ENCODE results near the gene DGAT2.

The DGAT2 gene

DNA sequence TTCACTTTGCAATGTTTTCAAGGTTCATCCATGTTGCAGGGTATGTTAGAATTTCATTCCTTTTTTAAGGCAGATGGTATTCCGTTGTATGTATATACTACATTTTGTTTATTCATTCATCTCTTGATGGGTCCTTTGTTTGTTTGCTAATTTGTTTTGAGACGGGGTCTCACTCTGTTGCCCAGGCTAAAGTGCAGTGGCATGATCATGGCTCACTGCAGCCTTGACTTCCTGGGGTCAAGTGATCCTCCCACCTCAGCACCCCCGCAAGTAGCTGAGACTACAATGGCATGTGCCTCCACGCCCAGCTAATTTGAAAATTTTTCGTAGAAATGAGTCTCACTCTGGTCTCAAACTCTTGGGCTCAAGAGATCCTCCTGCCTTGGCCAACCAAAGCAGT, 52.6 kb downstream of the DGAT2 start:
- Histone ChIP-seq H3K36me3 (ENCODE audit: control insufficient read depth in 4 of 4, insufficient read depth in 4 of 4, low read length in 3 of 4) (peaks cover 0 to 12% (median 4%) of the 10 kb centered on the region in 4 experiments), H3K4me3 (ENCODE audit: control insufficient read depth in 1 of 7, extremely low read depth in 1 of 7, insufficient read depth in 4 of 7, low read depth in 2 of 7, low read length in 6 of 7) (no peak overlapping the region), H3K27ac (ENCODE audit: insufficient read depth in 1 of 2, low read depth in 1 of 2, low read length in 2 of 2, poor library complexity in 1 of 2, severe bottlenecking in 2 of 2) (no peak overlapping the region), H3K27me3 (replicated peaks in 2 of 5; ENCODE audit: control insufficient read depth in 4 of 5, insufficient read depth in 5 of 5, low read length in 4 of 5) (no peaks in the 10 kb centered on the region), H3K4me1 (ENCODE audit: control extremely low read depth in 1 of 4, control insufficient read depth in 4 of 4, insufficient read depth in 4 of 4, low read length in 3 of 4) (peaks cover 3 to 20% (median 17%) of the 10 kb centered on the region in 4 experiments), H3K9me3 (ENCODE audit: control extremely low read depth in 1 of 5, control insufficient read depth in 4 of 5, insufficient read depth in 2 of 5, low read depth in 1 of 5, low read length in 4 of 5) (no peaks in the 10 kb centered on the region)
- ChIA-PET CTCF (no interaction called here), POLR2A (no interaction called here)
- DNase-seq = no peak
- WGBS (ENCODE audit: insufficient coverage) = 100% methylated on average over 3 of the region's 5 CpGs

DNA sequence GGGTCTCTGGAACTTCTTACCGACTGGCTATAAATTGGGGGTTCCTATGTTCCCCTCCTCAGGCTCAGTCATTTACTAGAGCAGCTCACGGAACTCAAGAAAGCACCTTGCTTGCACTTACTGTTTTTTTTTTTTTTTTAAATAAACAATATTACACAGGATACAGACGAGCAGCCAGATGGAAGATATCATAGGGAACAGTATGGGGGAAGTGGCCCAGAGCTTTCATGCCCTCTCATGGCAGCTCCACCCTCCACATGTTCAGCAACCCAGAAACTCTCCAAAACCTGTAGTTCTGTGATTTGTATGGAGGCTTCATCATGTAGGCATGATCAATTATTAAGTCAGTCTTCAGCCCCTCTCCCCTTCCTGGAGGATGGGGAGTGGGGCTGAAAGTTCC, 54.0 kb downstream of the DGAT2 start:
- peak in 2 of 3 donors; percentile 51 to 70 for DNase-seq
- H3K9me3 ChIP-seq (ENCODE audit: control extremely low read depth in 1 of 5, control insufficient read depth in 4 of 5, insufficient read depth in 2 of 5, low read depth in 1 of 5, low read length in 4 of 5) = no peaks in the 10 kb centered on the region
- H3K4me3 ChIP-seq (ENCODE audit: control insufficient read depth in 1 of 7, extremely low read depth in 1 of 7, insufficient read depth in 4 of 7, low read depth in 2 of 7, low read length in 6 of 7) = no peak overlapping the region
- ChIA-PET POLR2A (interaction anchor here (1.0 kb wide), 1 partner anchor 10 kb away, joined by 4 read pairs; no protein-coding TSS in a partner anchor), CTCF (interaction anchor here (0.9 to 1.4 kb wide), 3 partner anchors 19 to 99 kb away, joined by 3 to 6 read pairs (median 4); no protein-coding TSS in a partner anchor)
- peaks cover 2 to 12% (median 4%) of the 10 kb centered on the region in 4 experiments for H3K36me3 ChIP-seq (ENCODE audit: control insufficient read depth in 4 of 4, insufficient read depth in 4 of 4, low read length in 3 of 4)
- 83% methylated on average over 1 of the region's 3 CpGs for WGBS (ENCODE audit: insufficient coverage)
- H3K27ac ChIP-seq (ENCODE audit: insufficient read depth in 1 of 2, low read depth in 1 of 2, low read length in 2 of 2, poor library complexity in 1 of 2, severe bottlenecking in 2 of 2) = no peak overlapping the region
- no peaks in the 10 kb centered on the region for H3K27me3 ChIP-seq (replicated peaks in 2 of 5; ENCODE audit: control insufficient read depth in 4 of 5, insufficient read depth in 5 of 5, low read length in 4 of 5)
- peaks cover 1 to 13% (median 5%) of the 10 kb centered on the region in 4 experiments for H3K4me1 ChIP-seq (ENCODE audit: control extremely low read depth in 1 of 4, control insufficient read depth in 4 of 4, insufficient read depth in 4 of 4, low read length in 3 of 4)

DNA sequence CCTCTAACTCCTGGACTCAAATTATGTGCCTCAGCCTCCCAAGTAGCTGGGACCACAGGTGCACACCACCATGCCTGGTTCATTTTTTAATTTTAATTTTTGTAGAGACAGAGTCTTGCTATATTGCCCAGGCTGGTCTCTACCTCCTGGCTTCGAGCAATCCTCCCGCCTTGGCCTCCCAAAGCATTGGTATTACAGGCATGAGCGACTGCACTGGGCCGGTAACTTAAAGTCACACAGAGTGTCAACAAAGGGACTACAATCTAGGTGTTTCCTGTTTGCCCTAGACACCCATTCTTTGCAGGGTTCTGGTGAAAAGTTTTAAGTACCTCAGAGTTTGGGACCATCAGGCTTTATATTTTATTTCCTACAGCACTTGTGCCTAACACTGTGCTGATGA, 54.8 kb downstream of the DGAT2 start:
- Histone ChIP-seq H3K27me3 (replicated peaks in 2 of 5; ENCODE audit: control insufficient read depth in 4 of 5, insufficient read depth in 5 of 5, low read length in 4 of 5) (no peaks in the 10 kb centered on the region), H3K4me3 (ENCODE audit: control insufficient read depth in 1 of 7, extremely low read depth in 1 of 7, insufficient read depth in 4 of 7, low read depth in 2 of 7, low read length in 6 of 7) (no peak overlapping the region), H3K9me3 (ENCODE audit: control extremely low read depth in 1 of 5, control insufficient read depth in 4 of 5, insufficient read depth in 2 of 5, low read depth in 1 of 5, low read length in 4 of 5) (no peaks in the 10 kb centered on the region), H3K4me1 (ENCODE audit: control extremely low read depth in 1 of 4, control insufficient read depth in 4 of 4, insufficient read depth in 4 of 4, low read length in 3 of 4) (peaks cover 4 to 13% (median 6%) of the 10 kb centered on the region in 4 experiments), H3K36me3 (ENCODE audit: control insufficient read depth in 4 of 4, insufficient read depth in 4 of 4, low read length in 3 of 4) (peaks cover 2 to 12% (median 4%) of the 10 kb centered on the region in 4 experiments), H3K27ac (ENCODE audit: insufficient read depth in 1 of 2, low read depth in 1 of 2, low read length in 2 of 2, poor library complexity in 1 of 2, severe bottlenecking in 2 of 2) (no peak overlapping the region)
- DNase-seq = no peak
- ChIA-PET POLR2A (interaction anchor here (1.0 kb wide), 1 partner anchor 9 kb away, joined by 4 read pairs; no protein-coding TSS in a partner anchor), CTCF (interaction anchor here (1.4 kb wide), 1 partner anchor 42 kb away, joined by 6 read pairs; no protein-coding TSS in a partner anchor)
- WGBS (ENCODE audit: insufficient coverage) = 100% methylated on average over 4 of the region's 4 CpGs

GRCh38 chr11:75823946-75824345, 55.4 kb downstream of the DGAT2 start:
- Histone ChIP-seq H3K4me1 (ENCODE audit: control extremely low read depth in 1 of 4, control insufficient read depth in 4 of 4, insufficient read depth in 4 of 4, low read length in 3 of 4) (peaks cover 4 to 13% (median 6%) of the 10 kb centered on the region in 4 experiments), H3K27me3 (replicated peaks in 2 of 5; ENCODE audit: control insufficient read depth in 4 of 5, insufficient read depth in 5 of 5, low read length in 4 of 5) (no peaks in the 10 kb centered on the region), H3K36me3 (ENCODE audit: control insufficient read depth in 4 of 4, insufficient read depth in 4 of 4, low read length in 3 of 4) (peaks cover 2 to 12% (median 4%) of the 10 kb centered on the region in 4 experiments), H3K27ac (ENCODE audit: insufficient read depth in 1 of 2, low read depth in 1 of 2, low read length in 2 of 2, poor library complexity in 1 of 2, severe bottlenecking in 2 of 2) (peak overlapping the region in 1 of 2 experiments; percentile 54), H3K4me3 (ENCODE audit: control insufficient read depth in 1 of 7, extremely low read depth in 1 of 7, insufficient read depth in 4 of 7, low read depth in 2 of 7, low read length in 6 of 7) (no peak overlapping the region), H3K9me3 (ENCODE audit: control extremely low read depth in 1 of 5, control insufficient read depth in 4 of 5, insufficient read depth in 2 of 5, low read depth in 1 of 5, low read length in 4 of 5) (no peaks in the 10 kb centered on the region)
- CTCF ChIA-PET = no interaction called here
- no CpG with 5 or more reads among the region's 4 CpGs for WGBS (ENCODE audit: insufficient coverage)
- POLR2A ChIA-PET = no interaction called here
- DNase-seq = no peak

- no peak for DNase-seq
- no peak overlapping the region for H3K27ac ChIP-seq (ENCODE audit: insufficient read depth in 1 of 2, low read depth in 1 of 2, low read length in 2 of 2, poor library complexity in 1 of 2, severe bottlenecking in 2 of 2)
- CTCF ChIA-PET = interaction anchor here (1.3 to 2.0 kb wide), 3 partner anchors 9 to 41 kb away, joined by 3 to 8 read pairs (median 3); no protein-coding TSS in a partner anchor
- H3K9me3 ChIP-seq (ENCODE audit: control extremely low read depth in 1 of 5, control insufficient read depth in 4 of 5, insufficient read depth in 2 of 5, low read depth in 1 of 5, low read length in 4 of 5) = no peaks in the 10 kb centered on the region
- H3K4me3 ChIP-seq (ENCODE audit: control insufficient read depth in 1 of 7, extremely low read depth in 1 of 7, insufficient read depth in 4 of 7, low read depth in 2 of 7, low read length in 6 of 7) = no peak overlapping the region
- POLR2A ChIA-PET = no interaction called here
- WGBS (ENCODE audit: insufficient coverage) = 60% methylated on average over 2 of the region's 4 CpGs
- H3K36me3 ChIP-seq (ENCODE audit: control insufficient read depth in 4 of 4, insufficient read depth in 4 of 4, low read length in 3 of 4) = peaks cover 2 to 14% (median 5%) of the 10 kb centered on the region in 4 experiments
- H3K4me1 ChIP-seq (ENCODE audit: control extremely low read depth in 1 of 4, control insufficient read depth in 4 of 4, insufficient read depth in 4 of 4, low read length in 3 of 4) = peaks cover 4 to 13% (median 6%) of the 10 kb centered on the region in 4 experiments
- H3K27me3 ChIP-seq (replicated peaks in 2 of 5; ENCODE audit: control insufficient read depth in 4 of 5, insufficient read depth in 5 of 5, low read length in 4 of 5) = no peaks in the 10 kb centered on the region
Observed at GRCh38 chr11:75826461-75827230, 58.1 kb downstream of the DGAT2 start.

DNA sequence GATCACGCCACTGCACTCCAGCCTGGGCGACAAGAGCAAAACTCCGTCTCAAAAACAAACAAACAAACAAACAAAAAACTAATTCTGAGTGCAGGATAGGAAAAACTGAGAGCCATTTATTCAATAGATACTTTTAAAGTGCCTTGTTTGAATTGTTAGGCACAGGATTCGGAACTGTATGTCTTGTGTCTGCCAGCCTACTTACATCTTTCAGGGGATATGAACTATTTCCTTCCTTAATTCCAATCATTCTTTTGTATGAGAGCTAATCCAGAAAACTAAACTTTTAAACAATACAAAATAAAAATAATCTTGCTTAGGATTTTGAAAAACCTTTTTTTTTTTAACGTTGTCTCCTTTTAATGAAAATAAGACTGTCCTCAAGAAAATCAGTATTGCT, 59.0 kb downstream of the DGAT2 start:
- WGBS (ENCODE audit: insufficient coverage) = no CpG with 5 or more reads among the region's 5 CpGs
- Histone ChIP-seq H3K9me3 (ENCODE audit: control extremely low read depth in 1 of 5, control insufficient read depth in 4 of 5, insufficient read depth in 2 of 5, low read depth in 1 of 5, low read length in 4 of 5) (no peaks in the 10 kb centered on the region), H3K27me3 (replicated peaks in 2 of 5; ENCODE audit: control insufficient read depth in 4 of 5, insufficient read depth in 5 of 5, low read length in 4 of 5) (no peaks in the 10 kb centered on the region), H3K4me3 (ENCODE audit: control insufficient read depth in 1 of 7, extremely low read depth in 1 of 7, insufficient read depth in 4 of 7, low read depth in 2 of 7, low read length in 6 of 7) (no peak overlapping the region), H3K27ac (ENCODE audit: insufficient read depth in 1 of 2, low read depth in 1 of 2, low read length in 2 of 2, poor library complexity in 1 of 2, severe bottlenecking in 2 of 2) (no peak overlapping the region), H3K36me3 (ENCODE audit: control insufficient read depth in 4 of 4, insufficient read depth in 4 of 4, low read length in 3 of 4) (peaks cover 2 to 10% (median 5%) of the 10 kb centered on the region in 4 experiments), H3K4me1 (ENCODE audit: control extremely low read depth in 1 of 4, control insufficient read depth in 4 of 4, insufficient read depth in 4 of 4, low read length in 3 of 4) (peaks cover 4 to 13% (median 4%) of the 10 kb centered on the region in 4 experiments)
- no peak for DNase-seq
- ChIA-PET POLR2A (interaction anchor here (0.6 kb wide), 1 partner anchor 59 kb away, joined by 3 read pairs; no protein-coding TSS in a partner anchor), CTCF (interaction anchor here (0.6 to 1.3 kb wide), 2 partner anchors 40 to 498 kb away, joined by 3 read pairs; no protein-coding TSS in a partner anchor)

All from common myeloid progenitor, CD34-positive (primary cell).